ENCODE data around the gene CCT7.

DNA sequence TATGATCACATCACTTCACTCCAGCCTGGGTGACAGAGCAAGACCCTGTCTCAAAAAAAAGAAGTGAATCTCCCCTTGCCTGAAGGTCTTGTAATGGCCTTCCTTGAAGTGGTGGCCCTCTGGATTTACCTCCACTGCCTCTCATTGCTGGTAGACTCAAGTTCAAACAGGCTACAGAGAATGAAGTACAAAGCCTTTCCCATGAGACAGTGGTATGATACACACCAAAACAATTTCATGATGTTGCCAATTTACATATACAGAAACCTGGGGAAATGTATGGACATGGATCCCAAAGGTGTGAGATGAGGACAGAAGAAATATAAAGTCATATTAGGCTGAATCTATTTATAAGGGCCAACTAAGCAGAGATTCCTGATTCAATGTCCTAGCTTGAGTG lies 36.5 kb upstream of the CCT7 start:
- TF ChIP-seq, protein P1, sequence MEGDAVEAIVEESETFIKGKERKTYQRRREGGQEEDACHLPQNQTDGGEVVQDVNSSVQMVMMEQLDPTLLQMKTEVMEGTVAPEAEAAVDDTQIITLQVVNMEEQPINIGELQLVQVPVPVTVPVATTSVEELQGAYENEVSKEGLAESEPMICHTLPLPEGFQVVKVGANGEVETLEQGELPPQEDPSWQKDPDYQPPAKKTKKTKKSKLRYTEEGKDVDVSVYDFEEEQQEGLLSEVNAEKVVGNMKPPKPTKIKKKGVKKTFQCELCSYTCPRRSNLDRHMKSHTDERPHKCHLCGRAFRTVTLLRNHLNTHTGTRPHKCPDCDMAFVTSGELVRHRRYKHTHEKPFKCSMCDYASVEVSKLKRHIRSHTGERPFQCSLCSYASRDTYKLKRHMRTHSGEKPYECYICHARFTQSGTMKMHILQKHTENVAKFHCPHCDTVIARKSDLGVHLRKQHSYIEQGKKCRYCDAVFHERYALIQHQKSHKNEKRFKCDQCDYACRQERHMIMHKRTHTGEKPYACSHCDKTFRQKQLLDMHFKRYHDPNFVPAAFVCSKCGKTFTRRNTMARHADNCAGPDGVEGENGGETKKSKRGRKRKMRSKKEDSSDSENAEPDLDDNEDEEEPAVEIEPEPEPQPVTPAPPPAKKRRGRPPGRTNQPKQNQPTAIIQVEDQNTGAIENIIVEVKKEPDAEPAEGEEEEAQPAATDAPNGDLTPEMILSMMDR (conservative IDR thresholded peaks at IDR 0.05; ENCODE audit: low read depth, low read length), result no peak
- TF ChIP-seq EZH2 (IDR thresholded peaks at IDR 0.05; ENCODE audit: borderline replicate concordance, low read depth, low read length, poor library complexity, severe bottlenecking), result no peak
